ENCODE results near the gene AARSD1.
"Not testable (repeated sequence)": the region's sequence is repeated elsewhere in the genome, so short reads cannot be mapped to it uniquely, and the experiment has no call there.

Gene AARSD1

GRCh38 chr17:42980766-42981397, 16.6 kb upstream of the AARSD1 start:
- peak; percentile 58 for DNase-seq (ENCODE audit: low spot score)
- no peak for FAIRE-seq

DNA sequence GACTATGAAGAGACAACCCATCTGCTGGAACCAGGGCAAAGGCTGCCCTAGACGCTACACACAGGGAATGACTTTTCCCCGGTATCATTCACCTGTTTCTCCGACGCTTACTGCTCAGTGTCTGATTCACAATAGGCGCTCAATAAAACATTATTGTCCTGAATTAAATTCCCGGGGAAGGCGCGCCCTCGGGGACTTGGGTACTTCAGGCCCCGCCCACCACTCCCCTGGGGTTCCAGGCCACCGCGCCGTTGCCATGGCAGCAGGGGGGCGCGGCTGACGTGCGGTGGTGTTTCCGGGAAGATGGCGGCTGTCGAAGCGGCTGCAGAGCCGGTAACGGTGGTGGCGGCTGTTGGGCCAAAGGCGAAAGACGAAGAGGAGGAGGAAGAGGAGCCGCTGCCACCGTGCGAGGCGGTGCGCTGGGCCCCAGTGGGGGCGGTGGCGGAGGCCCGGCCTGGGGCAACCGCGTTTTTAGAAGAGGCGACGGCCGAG, 16.1 kb upstream of the AARSD1 start, which contains the start of gene RUNDC1:
RUNDC1 (plus strand) TSS at position 292 of the 492 bp plus-strand sequence; CDS start at position 304, 12 bp downstream.
- FAIRE-seq (no peak), DNase-seq (ENCODE audit: low spot score) (peak; percentile 67)

DNA sequence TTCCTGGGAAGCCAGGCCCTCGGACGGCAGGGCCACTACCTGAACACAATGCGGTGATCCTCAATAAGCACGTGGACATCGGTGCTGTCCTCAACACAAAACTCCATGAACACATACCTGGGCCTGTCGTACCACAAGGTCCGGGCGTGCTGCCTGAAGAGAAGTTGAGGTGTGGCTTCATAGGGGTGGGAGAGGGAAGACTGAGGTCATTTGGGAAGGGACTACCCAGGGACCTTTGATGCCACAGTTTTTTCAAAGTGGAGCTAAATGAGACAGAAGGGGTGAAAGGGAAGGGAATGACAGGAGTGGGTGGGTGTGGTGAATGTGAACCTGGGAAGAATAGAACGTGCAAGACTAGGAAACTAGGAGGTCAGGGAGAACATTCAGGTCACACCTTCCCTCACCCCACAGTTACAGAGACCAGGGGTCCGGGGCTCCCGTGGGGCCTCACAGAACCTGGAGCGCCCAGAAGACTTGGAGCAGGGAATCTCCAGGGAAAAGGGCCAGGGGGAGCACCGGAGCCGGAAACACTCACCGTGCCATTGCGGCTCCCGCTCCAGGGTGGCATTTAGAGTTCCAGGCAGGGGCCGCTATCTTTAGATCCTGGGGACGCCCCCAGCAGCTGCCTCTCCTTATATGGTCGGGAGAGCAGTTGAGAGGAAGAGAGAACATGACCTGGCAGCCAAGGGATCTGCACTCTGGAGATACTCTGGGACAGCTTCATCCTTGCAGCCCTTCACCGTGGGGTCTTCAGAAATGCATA, 15.4 kb upstream of the AARSD1 start, which contains the start of gene PTGES3L:
PTGES3L (minus strand) TSS at position 570 of the 763 bp plus-strand sequence; CDS start at position 543, 27 bp downstream.
- no peak for FAIRE-seq
- DNase-seq (ENCODE audit: low spot score): peak; percentile 47

- FAIRE-seq; DNase-seq (ENCODE audit: low spot score): not testable (repeated sequence)
Observed at GRCh38 chr17:42975701-42976100, 11.4 kb upstream of the AARSD1 start.

DNA sequence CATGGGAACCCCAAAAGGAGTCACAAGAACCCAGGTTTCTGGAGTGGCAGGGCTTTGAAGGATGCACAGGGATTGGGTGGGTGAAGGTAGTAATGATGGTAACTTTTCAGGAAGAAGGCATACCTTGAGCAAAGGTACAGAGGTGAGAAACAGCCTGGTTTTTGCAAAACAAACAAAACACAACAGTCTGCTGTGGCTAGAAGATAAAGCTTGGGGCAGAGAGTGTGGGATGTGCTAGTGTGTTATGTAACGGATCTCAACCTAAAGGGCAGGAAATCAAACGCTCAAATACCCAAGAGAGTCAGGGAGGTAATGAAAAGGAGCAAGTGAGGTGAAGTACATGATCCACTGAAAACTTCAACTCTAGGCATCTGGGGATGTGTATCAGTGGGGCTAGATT, 11.0 kb upstream of the AARSD1 start:
- FAIRE-seq: no peak
- no peak for DNase-seq (ENCODE audit: low spot score)

- not testable (repeated sequence) for DNase-seq (ENCODE audit: low spot score); FAIRE-seq
Observed at GRCh38 chr17:42973323-42973722, 9.1 kb upstream of the AARSD1 start.

DNA sequence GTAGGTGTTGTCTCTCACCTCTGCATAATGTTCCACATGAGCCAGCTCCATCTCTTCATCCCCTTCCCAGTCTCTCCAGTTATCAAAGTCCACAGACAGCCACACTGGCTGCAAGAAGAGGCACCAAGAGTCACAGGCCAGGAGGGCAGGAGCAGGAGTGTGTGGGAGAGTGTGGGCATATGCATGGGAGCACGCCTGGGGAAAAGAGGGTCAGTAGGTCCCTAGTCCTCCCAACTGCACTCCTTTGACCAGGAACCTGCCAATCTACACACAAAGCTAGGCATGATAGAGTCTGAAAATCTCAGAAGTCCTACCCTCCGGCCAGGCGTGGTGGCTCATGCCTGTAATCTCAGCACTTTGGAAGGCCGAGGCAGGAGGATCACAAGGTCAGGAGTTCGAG, 7.3 kb upstream of the AARSD1 start:
- FAIRE-seq: no peak
- no peak for DNase-seq (ENCODE audit: low spot score)

GRCh38 chr17:42969001-42969581, 4.8 kb upstream of the AARSD1 start:
- no peak for DNase-seq (ENCODE audit: low spot score)
- FAIRE-seq: no peak

- FAIRE-seq (no peak), DNase-seq (ENCODE audit: low spot score) (no peak)
Observed at GRCh38 chr17:42967925-42968324, 3.7 kb upstream of the AARSD1 start.

- DNase-seq (ENCODE audit: low spot score) (no peak), FAIRE-seq (no peak)
Observed at GRCh38 chr17:42953669-42954068, 10.6 kb downstream of the AARSD1 start.

- no peak for DNase-seq (ENCODE audit: low spot score)
- no peak for FAIRE-seq
Observed at GRCh38 chr17:42950044-42950783, 14.0 kb downstream of the AARSD1 start.

DNA sequence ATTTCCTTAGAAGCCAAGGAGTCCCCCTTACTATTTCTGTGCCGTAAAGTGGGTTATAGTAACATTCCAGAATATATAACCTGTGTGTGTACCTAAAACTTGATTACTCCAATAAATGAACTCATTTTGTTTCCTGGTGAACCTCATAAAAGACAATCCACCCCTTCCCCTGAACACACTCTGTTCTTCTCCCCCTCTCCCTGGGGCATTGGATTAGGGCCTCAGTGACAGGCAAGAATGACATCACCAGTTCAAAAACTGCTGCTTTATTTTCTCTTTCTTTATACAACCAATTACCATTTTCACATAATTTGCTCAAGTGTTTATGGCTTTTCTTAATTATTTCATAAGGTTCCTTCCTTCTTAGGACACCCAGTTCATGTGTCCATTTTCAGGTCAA, 17.4 kb downstream of the AARSD1 start:
- DNase-seq (ENCODE audit: low spot score) (no peak), FAIRE-seq (no peak)

GRCh38 chr17:42944211-42944610, 20.0 kb downstream of the AARSD1 start:
- FAIRE-seq: no peak
- no peak for DNase-seq (ENCODE audit: low spot score)

DNA sequence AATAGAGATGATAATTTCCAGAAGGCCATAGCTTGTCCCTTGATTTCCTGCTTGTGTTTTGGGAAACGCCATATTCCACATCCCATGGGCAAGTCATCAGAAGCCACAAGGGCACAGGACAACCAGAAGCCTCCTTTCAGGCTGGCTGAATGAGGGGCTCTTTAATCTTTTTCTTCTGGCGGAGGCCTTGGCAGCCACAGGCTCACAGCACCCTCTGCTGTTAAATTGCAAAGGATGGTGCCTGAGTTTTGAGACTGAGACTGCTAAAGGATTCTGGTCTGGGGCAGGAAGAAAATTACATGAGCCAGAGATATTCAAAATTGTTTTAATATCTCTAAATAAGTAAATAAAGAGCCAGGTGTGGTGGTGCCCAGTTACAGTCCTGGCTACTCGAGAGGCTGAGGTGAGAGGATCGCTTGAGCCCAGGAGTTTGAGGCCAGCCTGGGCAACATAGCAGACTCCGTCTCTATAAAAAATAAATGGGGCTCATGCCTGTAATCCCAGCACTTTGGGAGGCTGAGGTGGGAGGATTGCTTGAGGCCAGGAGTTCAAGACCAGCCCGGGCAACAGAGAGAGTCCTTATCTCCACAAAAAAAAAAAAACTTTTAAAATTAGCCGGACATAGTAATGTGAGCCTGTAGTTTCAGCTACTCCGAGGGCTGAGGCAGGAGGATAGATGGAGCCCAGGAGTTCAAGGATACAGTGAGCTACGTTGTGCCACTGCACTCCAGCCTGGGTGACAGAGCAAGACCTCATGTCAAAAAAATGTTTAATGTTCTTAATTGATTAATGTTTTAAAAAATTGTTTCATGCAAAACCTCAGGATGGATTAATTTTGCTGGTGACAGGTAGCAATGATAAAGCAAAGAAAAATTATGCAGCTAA, 26.3 kb downstream of the AARSD1 start:
- peak; percentile 54 for DNase-seq (ENCODE audit: low spot score)
- no peak for FAIRE-seq

- no peak for DNase-seq (ENCODE audit: low spot score)
- no peak for FAIRE-seq
Observed at GRCh38 chr17:42929497-42929844, 34.8 kb downstream of the AARSD1 start.

DNA sequence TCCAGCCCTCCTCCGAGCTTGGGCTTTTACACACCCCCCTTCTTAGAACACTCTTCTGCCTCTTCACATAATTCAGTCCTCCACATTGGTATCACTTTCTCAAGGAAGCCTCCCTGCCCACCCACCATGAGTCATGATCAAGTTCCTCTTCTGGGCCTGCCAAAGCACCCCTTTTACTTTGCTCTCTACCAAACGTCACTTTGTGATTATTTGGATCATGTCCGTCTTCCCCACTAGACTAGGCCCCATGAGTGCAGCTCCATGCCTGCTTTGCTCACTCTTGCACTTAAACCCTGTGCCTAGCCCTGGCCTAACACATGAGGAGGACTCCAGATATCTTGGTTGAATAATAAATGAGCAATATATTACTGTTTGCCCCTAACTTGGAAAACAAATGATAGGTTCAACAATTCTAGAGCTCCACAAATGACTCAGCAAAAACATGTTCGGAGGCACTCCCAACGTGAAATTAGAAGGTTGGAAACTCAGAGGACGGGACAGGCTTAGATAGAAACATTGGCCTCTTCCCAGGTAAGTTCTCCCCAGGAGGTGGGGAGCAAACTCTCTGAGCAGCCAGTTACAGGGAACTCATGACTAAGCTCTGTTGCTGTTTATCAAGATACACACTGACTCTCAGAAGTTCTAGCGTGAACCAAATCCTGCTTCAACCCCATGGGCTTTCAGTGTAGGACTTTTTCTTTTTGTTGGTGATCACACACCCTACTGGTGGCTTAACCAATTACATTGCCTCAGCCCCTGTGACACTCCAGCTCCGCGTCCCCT, 35.3 kb downstream of the AARSD1 start:
- DNase-seq (ENCODE audit: low spot score): peak; percentile 48
- no peak for FAIRE-seq

GRCh38 chr17:42924891-42925290, 39.4 kb downstream of the AARSD1 start:
- DNase-seq (ENCODE audit: low spot score): no peak
- no peak for FAIRE-seq

DNA sequence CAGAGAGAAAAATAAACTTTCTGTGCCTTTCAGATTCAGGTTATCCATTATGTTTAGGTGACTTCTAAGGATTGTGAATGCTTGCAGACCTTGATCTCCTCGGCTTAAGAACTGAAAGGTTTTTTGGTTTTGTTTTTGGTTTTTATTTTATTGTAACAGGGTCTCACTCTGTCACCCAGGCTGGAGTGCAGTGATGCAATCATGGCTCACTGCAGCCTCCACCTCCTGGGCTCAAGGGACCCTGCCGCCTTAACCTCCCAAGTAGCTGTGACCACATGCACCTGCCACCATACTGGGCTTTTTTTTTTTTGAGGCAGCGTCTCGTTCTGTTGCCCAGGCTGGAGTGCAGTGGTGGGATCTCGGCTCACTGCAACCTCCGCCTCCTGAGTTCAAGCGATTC, 40.8 kb downstream of the AARSD1 start:
- DNase-seq (ENCODE audit: low spot score); FAIRE-seq: not testable (repeated sequence)

DNA sequence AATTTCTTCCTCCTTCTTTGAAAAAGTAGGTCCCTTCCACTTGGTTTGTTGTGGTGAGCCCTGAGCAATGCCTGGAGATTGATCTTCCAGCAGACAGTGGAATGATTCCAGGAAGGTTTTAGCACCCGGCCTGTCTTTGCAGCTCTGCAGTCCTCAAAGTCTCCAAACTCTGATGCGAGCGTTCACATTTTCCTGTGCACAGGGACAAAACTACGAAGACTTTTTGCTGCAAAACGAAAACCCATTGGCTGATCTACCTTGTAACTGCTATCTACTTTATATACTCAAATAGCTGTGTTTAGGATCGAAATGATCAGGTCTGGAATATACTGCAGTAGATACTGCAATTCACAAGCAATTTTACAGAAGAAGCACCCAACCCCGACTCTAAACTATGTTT, 42.0 kb downstream of the AARSD1 start:
- FAIRE-seq (no peak), DNase-seq (ENCODE audit: low spot score) (no peak)

DNA sequence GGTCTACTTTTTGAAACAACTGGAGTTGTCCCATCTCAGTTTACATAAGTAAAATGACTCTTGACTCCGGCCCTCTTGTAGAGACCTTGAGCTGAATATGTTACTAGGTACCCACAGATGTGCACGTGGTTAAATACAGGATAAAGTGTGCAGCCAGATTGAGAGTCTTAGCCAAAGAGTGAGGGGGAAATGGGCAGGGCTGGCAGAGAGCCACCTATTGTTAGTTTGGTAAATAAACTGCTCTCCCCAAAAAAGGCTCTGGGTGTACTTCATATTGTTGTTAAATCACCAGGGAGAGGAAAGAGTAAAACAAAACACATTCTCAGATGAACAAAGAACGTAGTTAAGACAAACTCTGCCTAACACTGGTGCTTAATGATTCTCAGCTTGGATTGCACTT, 43.3 kb downstream of the AARSD1 start:
- FAIRE-seq (no peak), DNase-seq (ENCODE audit: low spot score) (no peak)

All from RCC 7860 (cell line).